NCI-H146 (cell line): ENCODE data around the gene KDF1.
"Not testable (repeated sequence)": the region's sequence is repeated elsewhere in the genome, so short reads cannot be mapped to it uniquely, and the experiment has no call there.

ENCODE experiments used
- DNase-seq: peaks from one replicate; lab custom pipeline; 2025; lab: John Stamatoyannopoulos, UW

KDF1 gene

GRCh38 chr1:26953374-26953773 is 6.9 kb downstream of the KDF1 start:
- DNase-seq: no peak

GRCh38 chr1:26951821-26952497 is 8.3 kb downstream of the KDF1 start:
- no peak for DNase-seq

GRCh38 chr1:26951216-26951615 is 9.1 kb downstream of the KDF1 start:
- no peak for DNase-seq

- no peak for DNase-seq
Observed at GRCh38 chr1:26950602-26951001, 9.7 kb downstream of the KDF1 start.

GRCh38 chr1:26949926-26950319 is 10.3 kb downstream of the KDF1 start:
- DNase-seq: no peak

- DNase-seq: no peak
Observed at GRCh38 chr1:26949266-26949925, 10.9 kb downstream of the KDF1 start.

GRCh38 chr1:26948725-26949057 is 11.6 kb downstream of the KDF1 start:
- DNase-seq: not testable (repeated sequence)

GRCh38 chr1:26946270-26946669 is 14.0 kb downstream of the KDF1 start:
- DNase-seq: no peak

- DNase-seq: no peak
Observed at GRCh38 chr1:26945728-26946127, 14.5 kb downstream of the KDF1 start.

GRCh38 chr1:26945138-26945537 is 15.1 kb downstream of the KDF1 start:
- no peak for DNase-seq

GRCh38 chr1:26942656-26943055 is 17.6 kb downstream of the KDF1 start:
- DNase-seq: no peak

GRCh38 chr1:26941311-26941710 is 19.0 kb downstream of the KDF1 start:
- DNase-seq: no peak

- DNase-seq: no peak
Observed at GRCh38 chr1:26938659-26939025, 21.6 kb downstream of the KDF1 start.

GRCh38 chr1:26938004-26938658 is 22.1 kb downstream of the KDF1 start:
- no peak for DNase-seq

- DNase-seq: no peak
Observed at GRCh38 chr1:26936823-26937222, 23.4 kb downstream of the KDF1 start.

- no peak for DNase-seq
Observed at GRCh38 chr1:26932531-26932930, 27.7 kb downstream of the KDF1 start.

GRCh38 chr1:26923711-26924110 is 36.6 kb downstream of the KDF1 start:
- no peak for DNase-seq

GRCh38 chr1:26922901-26923300 is 37.4 kb downstream of the KDF1 start:
- no peak for DNase-seq

- DNase-seq: no peak
Observed at GRCh38 chr1:26922431-26922729, 37.9 kb downstream of the KDF1 start.

- DNase-seq: peak; percentile 91
Observed at GRCh38 chr1:26921540-26922430, 38.5 kb downstream of the KDF1 start, which contains the start of gene NUDC. NUDC (plus strand) TSS chr1:26921743; CDS start chr1:26921849, 106 bp downstream.

GRCh38 chr1:26921126-26921539 is 39.1 kb downstream of the KDF1 start:
- no peak for DNase-seq

- no peak for DNase-seq
Observed at GRCh38 chr1:26915204-26915842, 44.9 kb downstream of the KDF1 start.
